GM18873 (cell line): ENCODE results near the gene ZNF8.
"Not testable (repeated sequence)": the region's sequence is repeated elsewhere in the genome, so short reads cannot be mapped to it uniquely, and the experiment has no call there.

ENCODE experiments used
- ATAC-seq: cut with Tn5 transposase; IDR thresholded peaks from one replicate; pipeline ENCODE4 v1.9.1; 2021; ENCODE audit warnings: mild to moderate bottlenecking, moderate library complexity, moderate number of reproducible peaks; ENCODE audit not compliant: unreplicated experiment, low FRiP score

ZNF8 gene

GRCh38 chr19:58294743-58295374 is 16.1 kb downstream of the ZNF8 start:
- ATAC-seq: no peak

GRCh38 chr19:58296104-58296503 is 17.3 kb downstream of the ZNF8 start:
- ATAC-seq: no peak

- ATAC-seq: no peak
Measured at GRCh38 chr19:58300620-58301019, 21.9 kb downstream of the ZNF8 start.

GRCh38 chr19:58304255-58304654 is 25.5 kb downstream of the ZNF8 start:
- ATAC-seq: no peak

- no peak for ATAC-seq
Measured at GRCh38 chr19:58304748-58305064, 26.0 kb downstream of the ZNF8 start.

- peak; percentile 88 for ATAC-seq
Measured at GRCh38 chr19:58305065-58305931, 26.5 kb downstream of the ZNF8 start, which contains the start of gene ERVK3-1. Gene ERVK3-1 (plus strand): TSS chr19:58305377. CDS start chr19:58312169, 6,792 bp downstream.

GRCh38 chr19:58305932-58306323 is 27.2 kb downstream of the ZNF8 start:
- ATAC-seq: no peak

- ATAC-seq: no peak
Measured at GRCh38 chr19:58307736-58308135, 29.0 kb downstream of the ZNF8 start.

- not testable (repeated sequence) for ATAC-seq
Measured at GRCh38 chr19:58310685-58311084, 31.9 kb downstream of the ZNF8 start.

- no peak for ATAC-seq
Measured at GRCh38 chr19:58311345-58311865, 32.6 kb downstream of the ZNF8 start.

- ATAC-seq: no peak
Measured at GRCh38 chr19:58315580-58315979, 36.8 kb downstream of the ZNF8 start.

- no peak for ATAC-seq
Measured at GRCh38 chr19:58317476-58318072, 38.8 kb downstream of the ZNF8 start.

GRCh38 chr19:58318297-58318696 is 39.5 kb downstream of the ZNF8 start:
- ATAC-seq: no peak

GRCh38 chr19:58319241-58319640 is 40.5 kb downstream of the ZNF8 start:
- no peak for ATAC-seq

- ATAC-seq: no peak
Measured at GRCh38 chr19:58325311-58326022, 46.7 kb downstream of the ZNF8 start.

GRCh38 chr19:58326501-58326913 is 47.8 kb downstream of the ZNF8 start:
- no peak for ATAC-seq

GRCh38 chr19:58326914-58327726 is 48.4 kb downstream of the ZNF8 start, which contains the start of gene ZSCAN22:
Gene ZSCAN22 (plus strand): TSS chr19:58326994. CDS start chr19:58334803, 7,809 bp downstream.
- ATAC-seq: peak; percentile 50

GRCh38 chr19:58328999-58329398 is 50.2 kb downstream of the ZNF8 start:
- ATAC-seq: no peak

- no peak for ATAC-seq
Measured at GRCh38 chr19:58330458-58330857, 51.7 kb downstream of the ZNF8 start.

GRCh38 chr19:58332697-58333096 is 53.9 kb downstream of the ZNF8 start:
- no peak for ATAC-seq
